ENCODE results near the gene ZNF302.

The ZNF302 gene

DNA sequence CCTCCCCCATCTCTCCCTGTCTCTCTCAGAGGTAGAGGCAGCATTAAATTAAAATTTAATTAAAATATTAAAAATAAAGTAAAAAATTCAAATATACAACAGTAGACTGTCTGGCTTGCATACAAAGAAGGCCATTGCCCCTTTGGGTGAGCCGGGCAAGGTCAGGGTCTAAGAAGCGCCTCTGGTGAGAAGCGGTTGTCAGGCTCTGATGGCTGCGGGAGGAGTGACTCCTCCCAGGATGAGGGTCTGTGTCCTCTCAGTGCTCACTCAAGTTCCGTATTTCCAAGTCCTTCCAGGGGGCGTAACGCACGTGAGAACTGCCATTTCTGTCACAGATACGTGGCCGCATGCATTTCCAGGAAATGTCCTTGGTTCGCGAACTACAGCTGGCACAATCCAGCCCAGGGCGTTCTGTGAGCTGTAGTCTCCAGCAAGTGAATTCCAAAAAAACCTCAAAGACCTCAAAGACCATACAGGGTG lies 55.8 kb downstream of the ZNF302 start:
- peak in 1 of 2 donors; percentile 75 for DNase-seq

DNA sequence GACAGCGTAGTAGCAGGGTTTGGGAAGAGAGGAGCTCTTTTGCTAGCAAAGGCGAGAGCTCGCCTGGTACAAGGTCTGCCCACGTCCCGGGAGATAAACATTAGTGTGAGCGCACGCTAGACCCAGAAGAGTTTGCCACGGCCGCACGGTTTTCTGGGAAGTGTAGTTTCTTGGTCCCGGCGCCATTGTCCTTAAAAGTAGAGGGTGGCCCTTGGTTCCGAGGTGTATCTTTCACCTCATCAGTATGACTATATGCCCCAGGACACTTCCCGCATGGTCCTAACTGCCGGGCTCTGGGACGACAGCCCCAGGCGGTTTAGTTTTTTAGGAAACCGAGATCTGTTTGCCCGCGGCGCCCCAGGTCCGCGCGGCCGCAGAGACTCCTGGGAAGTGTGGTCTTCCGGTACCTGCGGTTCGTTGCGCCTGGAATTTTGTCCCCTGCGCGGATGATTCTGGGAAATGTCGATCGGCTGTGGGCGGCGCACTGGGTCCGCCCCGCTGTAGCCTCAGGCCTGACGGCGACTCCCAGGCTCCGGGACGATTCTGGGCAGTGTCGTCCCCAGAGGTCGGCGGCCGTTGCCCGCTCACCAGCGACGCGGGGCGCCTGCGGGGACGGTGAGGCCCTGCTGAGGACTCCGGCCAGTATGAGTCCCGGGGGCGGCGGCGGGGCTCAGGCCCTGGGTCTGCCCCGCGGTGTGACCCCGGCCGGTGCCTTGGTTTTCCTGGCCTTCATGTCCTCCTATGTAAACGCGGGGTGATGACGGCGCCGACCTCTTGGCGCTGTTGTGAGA lies 56.5 kb downstream of the ZNF302 start, which contains the start of gene ZNF181:
Gene ZNF181 (plus strand): TSS at position 498 of the 791 bp plus-strand sequence. CDS start 795 bp downstream, outside the sequence.
- DNase-seq = peak; percentile 81 to 87

DNA sequence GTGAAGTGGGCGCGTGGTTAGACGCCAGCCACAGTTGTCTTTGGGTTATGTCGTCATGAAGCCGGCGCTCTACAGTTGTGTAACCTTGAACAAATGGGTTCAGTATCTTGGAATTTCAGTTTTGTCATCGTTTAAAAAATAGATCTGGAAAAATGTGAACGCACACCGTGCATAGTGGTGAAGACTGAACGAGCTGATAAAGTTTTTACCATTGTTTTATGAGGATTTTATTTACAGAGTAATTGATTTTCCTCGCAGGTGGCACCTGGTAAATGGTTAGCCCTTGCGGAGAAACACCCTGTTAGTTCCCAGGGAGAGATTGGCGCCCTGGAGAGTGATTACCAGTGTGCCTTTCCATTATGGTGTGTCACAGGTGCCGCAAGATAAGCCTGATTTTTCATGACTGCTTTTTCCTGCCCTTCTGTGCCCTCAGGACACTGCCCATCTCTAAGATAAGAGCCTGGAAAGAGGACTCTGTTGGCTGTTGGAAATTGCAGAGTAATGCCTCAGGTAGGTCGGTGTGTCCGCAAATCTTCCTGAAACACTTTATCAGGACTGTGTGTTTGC lies 57.1 kb downstream of the ZNF302 start:
- DNase-seq = peak in 1 of 2 donors; percentile 74
